ENCODE data around the gene GRIA1.

GRIA1 gene

GRCh38 chr5:153745778-153746395, 255.4 kb downstream of the GRIA1 start:
- Histone ChIP-seq H3K4me3 (ENCODE audit: low read length) (no peak overlapping the region), H3K4me1 (ENCODE audit: control insufficient read depth, low read depth, low read length) (no peaks in the 10 kb centered on the region), H3K36me3 (ENCODE audit: control insufficient read depth, insufficient read depth, low read length) (no peaks in the 10 kb centered on the region), H2BK15ac (replicated peaks; ENCODE audit: low read depth) (no peak overlapping the region), H2AK5ac (ENCODE audit: low read length) (no peak overlapping the region), H3K4me2 (ENCODE audit: low read length) (no peak overlapping the region), H3K9ac (ENCODE audit: low read length) (no peak overlapping the region), H3K27ac (ENCODE audit: low read depth, low read length) (no peak overlapping the region), H4K8ac (ENCODE audit: low read depth, low read length) (no peak overlapping the region), H3K27me3 (ENCODE audit: insufficient read depth, low read length, poor library complexity) (no peaks in the 10 kb centered on the region), H3K18ac (ENCODE audit: low read length) (no peak overlapping the region), H3K79me1 (ENCODE audit: low read length) (no peaks in the 10 kb centered on the region), H3K4ac (ENCODE audit: low read depth, low read length) (no peak overlapping the region), H2BK5ac (ENCODE audit: low read length) (no peak overlapping the region), H4K5ac (ENCODE audit: low read length) (no peak overlapping the region), H3K23ac (ENCODE audit: low read length) (no peak overlapping the region), H3K56ac (ENCODE audit: low read length) (no peak overlapping the region), H3K79me2 (ENCODE audit: control insufficient read depth, insufficient read depth, low read length) (no peaks in the 10 kb centered on the region), H2BK120ac (ENCODE audit: low read depth, low read length) (no peak overlapping the region)
- WGBS (ENCODE audit: extremely low coverage, insufficient coverage, low lambda C conversion rate) = no CpG with 5 or more reads among the region's 5 CpGs
- DNase-seq = no peak

GRCh38 chr5:153746440-153746839, 256.0 kb downstream of the GRIA1 start:
- DNase-seq = no peak
- Histone ChIP-seq H2BK15ac (replicated peaks; ENCODE audit: low read depth) (no peak overlapping the region), H3K4me3 (ENCODE audit: low read length) (no peak overlapping the region), H3K27ac (ENCODE audit: low read depth, low read length) (no peak overlapping the region), H3K27me3 (ENCODE audit: insufficient read depth, low read length, poor library complexity) (no peaks in the 10 kb centered on the region), H2AK5ac (ENCODE audit: low read length) (no peak overlapping the region), H3K9ac (ENCODE audit: low read length) (no peak overlapping the region), H3K4me1 (ENCODE audit: control insufficient read depth, low read depth, low read length) (no peaks in the 10 kb centered on the region), H3K18ac (ENCODE audit: low read length) (no peak overlapping the region), H4K5ac (ENCODE audit: low read length) (no peak overlapping the region), H3K56ac (ENCODE audit: low read length) (no peak overlapping the region), H3K23ac (ENCODE audit: low read length) (no peak overlapping the region), H3K79me2 (ENCODE audit: control insufficient read depth, insufficient read depth, low read length) (no peaks in the 10 kb centered on the region), H2BK5ac (ENCODE audit: low read length) (no peak overlapping the region), H3K4ac (ENCODE audit: low read depth, low read length) (no peak overlapping the region), H4K8ac (ENCODE audit: low read depth, low read length) (no peak overlapping the region), H2BK120ac (ENCODE audit: low read depth, low read length) (no peak overlapping the region), H3K36me3 (ENCODE audit: control insufficient read depth, insufficient read depth, low read length) (no peaks in the 10 kb centered on the region), H3K4me2 (ENCODE audit: low read length) (no peak overlapping the region), H3K79me1 (ENCODE audit: low read length) (no peaks in the 10 kb centered on the region)
- no CpG with 5 or more reads among the region's 3 CpGs for WGBS (ENCODE audit: extremely low coverage, insufficient coverage, low lambda C conversion rate)

DNA sequence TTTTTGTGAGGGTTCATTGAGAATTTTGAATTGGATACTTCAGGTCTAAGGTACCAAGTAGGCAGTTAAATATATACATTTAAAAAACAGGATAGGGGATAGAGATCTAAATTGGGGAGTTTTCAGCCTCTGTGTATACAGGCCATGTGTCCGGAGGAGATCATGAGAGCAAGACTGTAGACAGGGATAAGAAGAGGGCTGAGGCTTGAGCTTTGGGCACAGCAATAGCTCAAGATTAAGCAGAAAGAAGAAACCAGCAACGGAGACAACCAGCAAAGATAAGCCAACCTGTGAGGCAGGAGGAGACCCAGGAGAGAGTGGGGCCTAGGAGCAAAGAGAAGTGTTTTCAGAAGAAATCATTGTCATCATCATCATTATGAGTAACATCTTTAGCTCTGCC, 258.4 kb downstream of the GRIA1 start:
- H3K4me1 ChIP-seq (ENCODE audit: control insufficient read depth, low read depth, low read length) = peaks cover 4% of the 10 kb centered on the region
- no peak overlapping the region for H4K8ac ChIP-seq (ENCODE audit: low read depth, low read length)
- no CpG with 5 or more reads among the region's 2 CpGs for WGBS (ENCODE audit: extremely low coverage, insufficient coverage, low lambda C conversion rate)
- H4K5ac ChIP-seq (ENCODE audit: low read length) = no peak overlapping the region
- H2BK15ac ChIP-seq (replicated peaks; ENCODE audit: low read depth) = no peak overlapping the region
- no peak overlapping the region for H2BK5ac ChIP-seq (ENCODE audit: low read length)
- H3K79me2 ChIP-seq (ENCODE audit: control insufficient read depth, insufficient read depth, low read length) = no peaks in the 10 kb centered on the region
- H3K23ac ChIP-seq (ENCODE audit: low read length) = no peak overlapping the region
- no peak overlapping the region for H3K18ac ChIP-seq (ENCODE audit: low read length)
- H3K27ac ChIP-seq (ENCODE audit: low read depth, low read length) = peak overlapping the region; percentile 49
- no peak for DNase-seq
- no peak overlapping the region for H3K9ac ChIP-seq (ENCODE audit: low read length)
- no peak overlapping the region for H3K4me2 ChIP-seq (ENCODE audit: low read length)
- H3K56ac ChIP-seq (ENCODE audit: low read length) = no peak overlapping the region
- H2BK120ac ChIP-seq (ENCODE audit: low read depth, low read length) = no peak overlapping the region
- H2AK5ac ChIP-seq (ENCODE audit: low read length) = no peak overlapping the region
- no peaks in the 10 kb centered on the region for H3K36me3 ChIP-seq (ENCODE audit: control insufficient read depth, insufficient read depth, low read length)
- no peaks in the 10 kb centered on the region for H3K79me1 ChIP-seq (ENCODE audit: low read length)
- no peak overlapping the region for H3K4ac ChIP-seq (ENCODE audit: low read depth, low read length)
- no peak overlapping the region for H3K4me3 ChIP-seq (ENCODE audit: low read length)
- no peaks in the 10 kb centered on the region for H3K27me3 ChIP-seq (ENCODE audit: insufficient read depth, low read length, poor library complexity)

GRCh38 chr5:153749960-153750359, 259.5 kb downstream of the GRIA1 start:
- no peak overlapping the region for H3K4ac ChIP-seq (ENCODE audit: low read depth, low read length)
- H3K4me3 ChIP-seq (ENCODE audit: low read length) = no peak overlapping the region
- no peak overlapping the region for H2AK5ac ChIP-seq (ENCODE audit: low read length)
- H3K27me3 ChIP-seq (ENCODE audit: insufficient read depth, low read length, poor library complexity) = no peaks in the 10 kb centered on the region
- H3K4me2 ChIP-seq (ENCODE audit: low read length) = no peak overlapping the region
- H2BK5ac ChIP-seq (ENCODE audit: low read length) = no peak overlapping the region
- H3K9ac ChIP-seq (ENCODE audit: low read length) = no peak overlapping the region
- H3K18ac ChIP-seq (ENCODE audit: low read length) = no peak overlapping the region
- no peak overlapping the region for H3K27ac ChIP-seq (ENCODE audit: low read depth, low read length)
- H3K56ac ChIP-seq (ENCODE audit: low read length) = no peak overlapping the region
- H3K79me2 ChIP-seq (ENCODE audit: control insufficient read depth, insufficient read depth, low read length) = no peaks in the 10 kb centered on the region
- H4K5ac ChIP-seq (ENCODE audit: low read length) = no peak overlapping the region
- H2BK15ac ChIP-seq (replicated peaks; ENCODE audit: low read depth) = no peak overlapping the region
- no peaks in the 10 kb centered on the region for H3K36me3 ChIP-seq (ENCODE audit: control insufficient read depth, insufficient read depth, low read length)
- DNase-seq = no peak
- H3K4me1 ChIP-seq (ENCODE audit: control insufficient read depth, low read depth, low read length) = peaks cover 9% of the 10 kb centered on the region
- H2BK120ac ChIP-seq (ENCODE audit: low read depth, low read length) = no peak overlapping the region
- H4K8ac ChIP-seq (ENCODE audit: low read depth, low read length) = no peak overlapping the region
- H3K23ac ChIP-seq (ENCODE audit: low read length) = no peak overlapping the region
- H3K79me1 ChIP-seq (ENCODE audit: low read length) = no peaks in the 10 kb centered on the region
- WGBS (ENCODE audit: extremely low coverage, insufficient coverage, low lambda C conversion rate) = no CpG with 5 or more reads among the region's 4 CpGs

- no peak overlapping the region for H3K56ac ChIP-seq (ENCODE audit: low read length)
- peaks cover 9% of the 10 kb centered on the region for H3K4me1 ChIP-seq (ENCODE audit: control insufficient read depth, low read depth, low read length)
- no peaks in the 10 kb centered on the region for H3K79me1 ChIP-seq (ENCODE audit: low read length)
- no peak overlapping the region for H3K27ac ChIP-seq (ENCODE audit: low read depth, low read length)
- H2BK120ac ChIP-seq (ENCODE audit: low read depth, low read length) = no peak overlapping the region
- H2BK15ac ChIP-seq (replicated peaks; ENCODE audit: low read depth) = no peak overlapping the region
- H2AK5ac ChIP-seq (ENCODE audit: low read length) = no peak overlapping the region
- no peak overlapping the region for H3K4ac ChIP-seq (ENCODE audit: low read depth, low read length)
- no peak overlapping the region for H2BK5ac ChIP-seq (ENCODE audit: low read length)
- H4K8ac ChIP-seq (ENCODE audit: low read depth, low read length) = no peak overlapping the region
- H3K36me3 ChIP-seq (ENCODE audit: control insufficient read depth, insufficient read depth, low read length) = no peaks in the 10 kb centered on the region
- H3K4me2 ChIP-seq (ENCODE audit: low read length) = no peak overlapping the region
- DNase-seq = no peak
- no peak overlapping the region for H3K23ac ChIP-seq (ENCODE audit: low read length)
- no peak overlapping the region for H3K4me3 ChIP-seq (ENCODE audit: low read length)
- no peak overlapping the region for H4K5ac ChIP-seq (ENCODE audit: low read length)
- H3K79me2 ChIP-seq (ENCODE audit: control insufficient read depth, insufficient read depth, low read length) = no peaks in the 10 kb centered on the region
- WGBS (ENCODE audit: extremely low coverage, insufficient coverage, low lambda C conversion rate) = no CpG with 5 or more reads among the region's 3 CpGs
- H3K9ac ChIP-seq (ENCODE audit: low read length) = no peak overlapping the region
- no peaks in the 10 kb centered on the region for H3K27me3 ChIP-seq (ENCODE audit: insufficient read depth, low read length, poor library complexity)
- H3K18ac ChIP-seq (ENCODE audit: low read length) = no peak overlapping the region
Measured at GRCh38 chr5:153751251-153751650, 260.8 kb downstream of the GRIA1 start.

DNA sequence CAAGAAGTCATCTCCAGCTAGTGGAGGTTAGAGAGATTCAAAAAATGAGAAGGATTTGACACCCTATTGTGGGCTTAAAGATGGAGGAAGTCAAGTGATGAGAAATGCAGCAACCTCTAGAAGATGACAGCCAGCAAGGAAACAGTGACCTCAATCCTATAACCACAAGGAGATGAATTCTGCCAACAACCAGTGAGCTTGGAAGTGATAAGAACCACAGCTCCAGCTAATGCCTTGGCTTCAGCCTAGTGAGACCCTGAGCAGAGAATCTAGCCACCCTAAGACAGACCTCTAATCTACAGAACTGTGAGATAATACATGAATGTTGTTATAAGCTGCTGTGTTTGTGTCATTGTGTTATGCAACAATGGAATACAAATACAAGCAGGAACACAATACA, 262.4 kb downstream of the GRIA1 start:
- Histone ChIP-seq H2BK120ac (ENCODE audit: low read depth, low read length) (no peak overlapping the region), H3K36me3 (ENCODE audit: control insufficient read depth, insufficient read depth, low read length) (no peaks in the 10 kb centered on the region), H3K4me2 (ENCODE audit: low read length) (no peak overlapping the region), H3K79me1 (ENCODE audit: low read length) (no peaks in the 10 kb centered on the region), H3K9ac (ENCODE audit: low read length) (no peak overlapping the region), H3K4me3 (ENCODE audit: low read length) (no peak overlapping the region), H2BK15ac (replicated peaks; ENCODE audit: low read depth) (no peak overlapping the region), H3K4ac (ENCODE audit: low read depth, low read length) (no peak overlapping the region), H3K79me2 (ENCODE audit: control insufficient read depth, insufficient read depth, low read length) (no peaks in the 10 kb centered on the region), H3K18ac (ENCODE audit: low read length) (no peak overlapping the region), H4K8ac (ENCODE audit: low read depth, low read length) (no peak overlapping the region), H3K23ac (ENCODE audit: low read length) (no peak overlapping the region), H2BK5ac (ENCODE audit: low read length) (no peak overlapping the region), H2AK5ac (ENCODE audit: low read length) (no peak overlapping the region), H3K27ac (ENCODE audit: low read depth, low read length) (no peak overlapping the region), H3K27me3 (ENCODE audit: insufficient read depth, low read length, poor library complexity) (no peaks in the 10 kb centered on the region), H4K5ac (ENCODE audit: low read length) (no peak overlapping the region), H3K4me1 (ENCODE audit: control insufficient read depth, low read depth, low read length) (peaks cover 9% of the 10 kb centered on the region), H3K56ac (ENCODE audit: low read length) (no peak overlapping the region)
- peak; percentile 65 for DNase-seq

Measured in mesendoderm (in vitro differentiated cells).